HCT116 (cell line): ENCODE results near the gene SRGAP1.
"Not testable (repeated sequence)": the region's sequence is repeated elsewhere in the genome, so short reads cannot be mapped to it uniquely, and the experiment has no call there.

Experiments used
- CTCF ChIP-seq, 3 experiments: fragments of 200-600 bp in 1 of 3; sonication (generic) in 1 of 3; IDR thresholded peaks in 2 of 3; conservative IDR thresholded peaks in 1 of 3; 2 replicates each; pipeline ENCODE4 v1.5.1; 2012 to 2017; ENCODE audit warnings: low read depth in 2 of 3, low read length in 2 of 3, antibody characterized with exemption in 1 of 3, borderline replicate concordance in 1 of 3, control low read depth in 1 of 3, mild to moderate bottlenecking in 1 of 3, mixed read lengths in 1 of 3, mixed run types in 1 of 3, moderate library complexity in 1 of 3; ENCODE audit not compliant: insufficient read depth in 1 of 3
- POLR2A ChIP-seq: IDR thresholded peaks from 2 replicates; pipeline ENCODE4 v1.7.0; 2011; ENCODE audit warnings: borderline replicate concordance; ENCODE audit not compliant: insufficient read depth, insufficient read length; ENCODE audit errors: extremely low read depth
- POLR2AphosphoS5 ChIP-seq: IDR thresholded peaks from 2 replicates; pipeline ENCODE4 v1.6.1; 2011; ENCODE audit warnings: mild to moderate bottlenecking, low read depth, low read length, moderate library complexity
- REST ChIP-seq: IDR thresholded peaks from 2 replicates; pipeline ENCODE4 v1.6.1; 2012; ENCODE audit warnings: low read depth

GRCh38 chr12:64195841-64196240, 351.3 kb downstream of the SRGAP1 start:
- not testable (repeated sequence) for TF ChIP-seq REST; POLR2A; POLR2AphosphoS5; CTCF (IDR thresholded peaks at IDR 0.05 in 2 of 3, conservative IDR thresholded peaks at IDR 0.05 in 1 of 3; ENCODE audit: borderline replicate concordance in 1 of 3, insufficient read depth in 1 of 3, low read depth in 2 of 3, low read length in 2 of 3)
